ENCODE data around the gene C1orf105.

GRCh38 chr1:172483448-172483847 lies 63.0 kb downstream of the C1orf105 start:
- TF ChIP-seq CTCF (IDR thresholded peaks at IDR 0.05) (no peak), TEAD4 (CRISPR knock-in tag; IDR thresholded peaks at IDR 0.05) (no peak), MYBL2 (CRISPR knock-in tag; IDR thresholded peaks at IDR 0.05) (no peak), ATF1 (CRISPR knock-in tag; IDR thresholded peaks at IDR 0.05) (no peak), ZNF281 (CRISPR knock-in tag; IDR thresholded peaks at IDR 0.05) (no peak), NFYB (CRISPR knock-in tag; conservative IDR thresholded peaks at IDR 0.05; ENCODE audit: low read depth) (no peak), JUN (CRISPR knock-in tag; IDR thresholded peaks at IDR 0.05) (no peak), PRDM15 (CRISPR knock-in tag; IDR thresholded peaks at IDR 0.05) (no peak), ZNF416 (CRISPR knock-in tag; IDR thresholded peaks at IDR 0.05) (no peak), NR3C1 (CRISPR knock-in tag; conservative IDR thresholded peaks at IDR 0.05; ENCODE audit: low read depth) (no peak), FOXJ3 (CRISPR knock-in tag; IDR thresholded peaks at IDR 0.05; ENCODE audit: borderline replicate concordance) (no peak), ELF4 (CRISPR knock-in tag; IDR thresholded peaks at IDR 0.05; ENCODE audit: low read depth) (no peak)
